ENCODE results near the gene EPS8L2.

Gene EPS8L2

DNA sequence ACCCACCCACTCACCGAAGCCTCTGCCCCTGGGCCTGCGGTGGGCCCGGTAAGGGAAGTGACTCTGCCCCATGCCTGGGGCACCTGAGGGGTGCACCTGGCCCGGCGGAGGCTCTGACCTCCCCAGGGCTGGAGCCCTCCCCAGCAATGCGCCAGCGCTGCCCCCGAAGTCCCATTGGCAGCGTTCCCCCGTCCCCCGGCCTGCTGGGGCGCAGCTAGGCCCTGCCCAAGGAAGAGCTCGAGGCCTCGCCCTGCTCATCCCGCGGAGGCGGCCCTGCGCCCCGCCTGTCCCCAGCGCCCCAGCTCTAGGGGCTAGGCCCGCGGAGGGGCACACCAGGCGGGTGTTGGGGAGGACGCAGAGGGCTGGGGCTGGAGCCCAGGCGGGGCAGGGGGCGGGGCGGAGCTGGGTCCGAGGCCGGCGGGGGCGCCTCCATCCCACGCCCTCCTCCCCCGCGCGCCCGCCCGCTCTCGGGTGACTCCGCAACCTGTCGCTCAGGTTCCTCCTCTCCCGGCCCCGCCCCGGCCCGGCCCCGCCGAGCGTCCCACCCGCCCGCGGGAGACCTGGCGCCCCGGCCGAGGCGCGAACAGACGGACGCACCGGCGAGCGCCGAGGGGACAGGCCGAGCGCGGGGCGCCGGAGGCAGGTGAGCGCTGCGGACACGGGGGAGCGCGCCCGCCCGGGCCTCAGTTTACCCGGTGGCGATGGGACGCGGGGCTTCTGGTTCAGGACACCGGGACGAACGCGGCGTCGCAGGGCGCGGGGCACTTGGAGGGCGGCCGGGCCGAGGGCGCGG lies at the start of gene EPS8L2:
EPS8L2 (plus strand) TSS at position 586 of the 793 bp plus-strand sequence. CDS start 3,177 bp downstream, outside the sequence.
- DNase-seq (ENCODE audit: low read depth in 2 of 2) = no peak

DNA sequence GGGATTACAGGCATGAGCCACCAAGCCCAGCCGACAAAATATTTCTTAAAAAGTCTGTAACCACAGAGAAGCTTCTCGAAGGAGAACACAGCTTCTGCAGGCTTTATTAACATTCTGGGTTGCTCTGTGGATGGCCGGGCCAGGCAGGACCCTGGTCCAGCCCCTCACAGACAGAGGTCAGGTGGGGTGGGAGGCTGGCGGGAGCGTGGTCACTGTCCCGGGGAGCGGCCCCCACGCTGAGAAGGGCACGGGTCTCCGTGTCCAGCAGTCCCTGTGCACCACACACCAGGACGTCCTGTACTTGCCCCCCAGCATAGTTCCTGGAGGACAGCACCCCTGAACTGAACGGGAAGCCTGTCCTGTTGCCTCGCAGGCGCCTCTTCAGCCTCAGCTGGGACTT lies 49.6 kb upstream of the EPS8L2 start:
- no peak for DNase-seq (ENCODE audit: low read depth in 2 of 2)

DNA sequence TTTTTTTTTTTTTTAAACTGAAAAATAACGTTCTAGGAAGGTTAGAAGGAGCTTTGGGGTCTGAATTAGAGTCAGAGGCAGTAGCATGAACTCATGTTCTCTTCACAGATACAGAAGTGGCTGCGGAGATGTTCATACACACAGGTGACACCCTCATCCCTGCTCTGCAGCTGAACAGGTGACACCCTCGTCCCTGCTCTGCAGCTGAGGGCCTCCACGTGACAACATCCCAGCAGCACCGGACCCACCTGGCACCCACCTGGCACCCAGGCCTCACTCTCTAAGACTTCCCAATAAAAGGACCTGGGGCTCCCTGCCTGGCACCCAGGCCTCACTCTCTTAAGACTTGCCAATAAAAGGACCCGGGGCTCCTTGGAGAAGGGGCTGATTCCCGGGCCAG lies 49.2 kb upstream of the EPS8L2 start:
- DNase-seq (ENCODE audit: low read depth in 2 of 2) = no peak

DNA sequence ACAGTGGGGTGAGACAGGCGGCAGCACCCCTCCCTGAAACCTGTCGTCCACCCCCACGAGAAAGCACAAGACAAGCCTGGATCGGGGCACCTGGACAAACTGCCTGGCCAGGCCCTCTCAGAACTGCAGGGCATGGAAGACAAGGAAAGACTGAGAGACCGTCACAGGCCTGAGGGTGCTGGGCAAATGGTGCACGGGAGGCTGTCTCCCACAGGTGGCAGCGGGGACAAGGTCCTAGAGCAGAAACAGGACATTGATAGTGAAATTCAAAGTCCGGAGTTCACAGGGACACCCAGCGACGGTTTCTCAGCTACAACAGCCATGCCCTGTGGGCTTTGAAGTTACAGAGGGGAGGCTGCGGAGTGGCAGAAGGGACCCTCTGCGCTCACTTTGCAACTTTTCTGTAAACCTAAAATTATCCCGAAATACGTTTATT lies 48.3 kb upstream of the EPS8L2 start:
- DNase-seq (ENCODE audit: low read depth in 2 of 2) = no peak

DNA sequence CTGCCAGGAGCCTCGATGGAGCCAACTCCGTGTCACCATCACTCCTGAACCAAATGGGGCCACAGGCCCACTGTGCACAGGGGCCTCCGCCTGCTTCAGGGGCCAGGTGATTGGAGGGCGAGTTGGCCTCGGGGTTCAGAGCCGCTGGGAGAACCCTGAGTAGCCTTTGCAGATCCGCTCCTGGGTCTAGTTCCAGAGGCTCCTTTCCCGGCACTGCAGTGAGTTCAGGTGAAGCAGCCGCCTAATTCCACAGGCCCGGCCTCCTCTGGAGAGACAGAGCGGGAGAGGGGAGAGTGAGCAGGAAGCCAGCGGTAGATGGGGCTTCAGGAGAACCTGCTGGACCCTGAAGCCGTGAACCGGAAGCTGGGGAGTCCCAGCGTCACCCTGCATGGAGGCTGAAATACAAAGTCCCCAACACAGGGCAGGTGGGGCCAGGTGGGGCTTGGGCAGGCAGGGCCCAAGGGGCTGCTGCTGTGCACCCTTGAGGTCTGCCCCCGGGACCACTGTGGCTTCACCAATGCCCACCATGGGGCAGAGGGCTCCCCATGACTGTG lies 46.4 kb upstream of the EPS8L2 start:
- DNase-seq (ENCODE audit: low read depth in 2 of 2) = no peak

DNA sequence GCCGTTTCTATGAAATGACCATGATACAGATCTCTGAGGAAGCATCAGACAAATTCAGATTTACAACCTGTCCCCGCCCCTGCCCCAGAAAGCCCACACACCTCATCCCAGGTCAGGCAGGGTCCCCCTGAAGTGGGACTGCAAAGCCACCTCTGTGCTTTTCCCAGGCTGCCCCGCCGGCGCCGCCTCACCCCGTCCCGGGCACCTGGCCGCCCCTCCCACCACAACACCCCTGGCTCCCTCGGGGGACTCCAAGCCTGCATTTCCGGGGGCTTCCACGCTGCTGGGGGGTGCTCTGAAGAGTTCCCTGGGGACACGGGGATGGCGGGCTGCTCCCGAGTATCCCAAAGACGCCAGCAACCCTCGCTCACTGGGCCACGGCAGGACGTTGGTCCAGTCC lies 45.8 kb upstream of the EPS8L2 start:
- no peak for DNase-seq (ENCODE audit: low read depth in 2 of 2)

DNA sequence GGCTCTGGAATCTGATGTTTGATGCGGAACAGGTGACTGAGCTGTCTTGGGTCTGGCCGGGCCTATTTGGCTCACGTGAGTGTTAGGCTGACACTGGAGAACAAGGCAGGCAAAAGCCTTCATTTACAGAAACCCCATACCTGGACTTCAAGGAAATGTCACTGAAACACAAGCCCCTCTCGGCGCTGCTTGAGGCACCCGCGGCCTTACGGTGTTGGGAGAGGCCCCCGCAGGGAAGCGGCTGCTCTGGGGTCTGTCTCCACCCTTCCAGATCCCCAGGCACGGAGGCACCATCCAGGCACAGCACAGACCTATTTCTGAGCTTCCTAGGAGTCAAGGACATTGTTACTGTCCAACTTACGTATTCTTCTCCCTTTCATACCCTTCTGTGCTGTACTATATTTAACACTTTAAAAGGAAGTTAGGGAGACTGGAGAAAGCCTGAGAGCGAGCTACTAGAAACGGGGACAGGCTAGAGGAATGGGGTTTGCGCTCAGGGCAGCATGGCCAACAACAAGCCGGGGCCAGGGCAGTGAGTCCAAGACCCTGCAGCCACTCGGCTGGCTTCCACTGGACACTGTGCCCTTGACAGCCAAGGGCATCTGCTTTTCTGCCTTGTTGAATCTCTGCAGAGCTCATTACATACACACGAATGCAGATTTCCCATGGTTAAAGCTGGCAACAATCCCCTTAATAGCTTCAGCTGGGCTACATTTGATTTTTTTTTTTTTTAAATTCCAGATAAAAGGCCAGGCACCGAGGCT lies 45.2 kb upstream of the EPS8L2 start:
- DNase-seq (ENCODE audit: low read depth in 2 of 2) = no peak

DNA sequence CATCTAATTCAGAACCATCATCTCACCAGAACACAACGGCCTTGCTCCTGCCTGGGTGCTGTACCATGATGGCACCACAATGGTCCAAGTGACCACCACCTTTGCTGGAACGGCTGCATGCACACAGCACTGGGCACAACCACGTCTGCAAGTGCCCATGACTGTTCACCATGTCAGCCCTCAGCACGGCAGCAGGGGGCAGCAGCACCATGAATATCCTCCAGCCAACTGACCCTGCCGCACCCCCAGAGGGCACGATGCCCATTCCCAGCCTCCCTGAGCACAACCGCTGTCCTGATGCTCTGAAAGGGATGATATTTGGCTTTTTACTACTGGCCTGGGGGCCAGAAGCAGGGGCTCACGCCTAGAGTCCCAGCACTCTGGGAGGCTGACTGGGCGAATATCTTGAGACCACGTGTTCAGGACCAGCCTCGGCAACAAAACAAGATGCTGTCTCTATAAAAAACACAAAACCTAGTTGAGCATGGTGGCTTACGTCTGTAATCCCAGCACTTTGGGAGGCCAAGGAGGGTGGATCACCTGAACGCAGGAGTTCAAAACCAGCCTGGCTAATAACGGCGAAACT lies 43.2 kb upstream of the EPS8L2 start:
- peak in 1 of 2 donors; percentile 26 for DNase-seq (ENCODE audit: low read depth in 2 of 2)

DNA sequence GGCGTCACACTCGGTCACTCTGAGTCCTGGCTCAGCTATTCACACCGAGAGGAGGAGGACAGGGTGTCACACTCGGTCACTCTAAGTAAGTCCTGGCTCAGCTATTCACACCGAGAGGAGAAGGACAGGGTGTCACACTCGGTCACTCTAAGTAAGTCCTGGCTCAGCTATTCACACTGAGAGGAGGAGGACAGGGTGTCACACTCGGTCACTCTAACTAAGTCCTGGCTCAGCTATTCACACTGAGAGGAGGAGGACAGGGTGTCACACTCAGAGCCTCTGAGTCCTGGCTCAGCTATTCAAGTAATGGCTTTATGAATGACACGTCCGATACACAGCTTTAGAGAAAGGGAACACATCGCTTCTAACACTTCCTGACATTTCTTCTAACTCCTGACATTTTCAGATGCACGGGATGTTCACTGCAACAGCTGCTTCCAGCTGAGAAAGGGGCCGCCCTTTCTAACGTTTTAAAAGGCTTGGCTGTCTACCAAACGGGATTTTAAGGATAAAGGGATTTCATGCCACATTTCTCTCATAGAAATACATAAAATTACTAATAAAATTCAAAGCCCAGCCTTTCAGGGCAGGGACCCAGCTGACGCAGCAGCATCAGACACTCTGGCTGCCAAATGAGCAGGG lies 40.8 kb upstream of the EPS8L2 start:
- DNase-seq (ENCODE audit: low read depth in 2 of 2) = no peak

DNA sequence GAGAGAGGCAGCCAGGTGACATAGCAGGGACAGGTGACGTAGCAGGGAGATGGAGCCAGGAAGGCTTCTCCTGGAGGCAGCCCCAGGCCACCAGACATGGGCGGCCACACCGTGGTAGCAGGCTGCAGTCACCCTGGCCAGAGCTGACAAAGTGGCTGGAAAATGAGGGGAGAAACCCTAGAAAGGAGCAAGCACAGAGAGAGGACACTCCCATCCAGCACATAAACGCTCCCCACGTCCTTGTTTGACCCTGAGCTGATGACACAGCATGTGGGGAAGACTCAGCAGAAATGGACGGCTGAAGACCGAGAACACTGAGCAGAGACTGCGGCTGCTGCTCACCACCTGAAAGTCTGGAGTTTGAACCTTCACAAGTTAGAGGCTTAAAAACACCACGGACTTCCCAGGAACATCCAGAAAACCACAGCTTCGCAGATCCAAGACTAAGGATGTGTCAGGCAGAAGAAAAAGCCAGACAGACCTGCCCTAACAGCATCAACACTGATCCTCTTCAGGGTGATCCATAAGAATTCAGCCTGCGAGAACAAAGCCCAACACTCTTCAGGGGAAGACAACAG lies 40.2 kb upstream of the EPS8L2 start:
- no peak for DNase-seq (ENCODE audit: low read depth in 2 of 2)

DNA sequence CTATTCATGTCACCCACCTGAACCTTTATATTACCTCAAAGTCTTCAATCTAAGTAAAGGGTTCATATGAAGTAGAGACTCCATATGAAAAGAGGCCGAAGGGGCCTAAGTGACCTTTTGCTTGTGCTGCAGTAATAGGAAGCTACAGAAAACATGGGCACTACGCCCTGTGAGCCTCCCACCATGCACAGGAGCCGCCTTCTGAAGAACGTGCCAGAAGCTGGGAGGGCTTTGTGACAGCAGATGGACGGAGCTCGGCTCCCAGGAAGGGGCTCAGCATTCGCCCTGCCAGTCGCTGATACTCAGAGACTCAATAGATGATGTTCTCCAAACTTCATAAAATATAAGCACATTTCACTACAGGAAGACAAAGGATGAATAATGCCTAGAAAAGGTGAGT lies 32.2 kb upstream of the EPS8L2 start:
- no peak for DNase-seq (ENCODE audit: low read depth in 2 of 2)

DNA sequence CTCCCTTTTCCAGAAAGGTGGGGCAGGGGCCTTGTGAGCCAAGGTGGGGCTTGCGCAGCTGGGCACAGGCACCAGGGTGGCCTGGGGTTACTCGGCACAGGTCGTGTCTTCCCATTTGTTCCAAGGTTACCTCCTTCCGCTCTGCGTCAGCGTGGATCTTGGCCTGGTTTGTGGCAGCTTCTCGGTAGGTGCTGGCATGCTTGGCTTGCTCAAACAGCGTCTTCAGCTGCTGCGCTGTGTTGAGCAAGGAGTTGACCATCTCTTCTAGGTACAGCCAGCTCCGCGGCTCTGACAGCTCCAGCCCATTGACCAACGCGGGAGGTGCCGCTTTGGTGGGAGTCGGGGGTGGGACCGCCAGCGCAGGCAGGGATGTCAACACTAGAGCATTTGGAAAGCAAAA lies 31.6 kb upstream of the EPS8L2 start:
- DNase-seq (ENCODE audit: low read depth in 2 of 2) = no peak

DNA sequence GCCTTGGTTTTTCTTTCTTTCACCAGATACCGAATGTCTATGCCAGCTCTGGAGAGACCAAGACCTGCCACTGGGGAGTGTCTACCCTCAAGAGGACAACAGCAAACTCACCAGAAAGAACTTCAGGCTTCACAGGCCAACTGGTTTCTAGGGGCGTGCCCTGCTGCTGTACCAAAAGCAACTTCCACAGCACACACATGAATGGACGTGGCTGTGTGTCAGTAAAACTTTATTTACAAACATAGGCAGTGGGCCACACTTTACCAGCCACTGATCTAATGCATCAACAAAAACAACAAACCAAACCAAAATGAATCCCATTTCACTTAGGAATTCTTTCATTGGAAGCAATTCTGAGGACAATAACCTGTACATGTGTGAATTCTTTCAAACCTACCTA lies 27.7 kb upstream of the EPS8L2 start:
- no peak for DNase-seq (ENCODE audit: low read depth in 2 of 2)

DNA sequence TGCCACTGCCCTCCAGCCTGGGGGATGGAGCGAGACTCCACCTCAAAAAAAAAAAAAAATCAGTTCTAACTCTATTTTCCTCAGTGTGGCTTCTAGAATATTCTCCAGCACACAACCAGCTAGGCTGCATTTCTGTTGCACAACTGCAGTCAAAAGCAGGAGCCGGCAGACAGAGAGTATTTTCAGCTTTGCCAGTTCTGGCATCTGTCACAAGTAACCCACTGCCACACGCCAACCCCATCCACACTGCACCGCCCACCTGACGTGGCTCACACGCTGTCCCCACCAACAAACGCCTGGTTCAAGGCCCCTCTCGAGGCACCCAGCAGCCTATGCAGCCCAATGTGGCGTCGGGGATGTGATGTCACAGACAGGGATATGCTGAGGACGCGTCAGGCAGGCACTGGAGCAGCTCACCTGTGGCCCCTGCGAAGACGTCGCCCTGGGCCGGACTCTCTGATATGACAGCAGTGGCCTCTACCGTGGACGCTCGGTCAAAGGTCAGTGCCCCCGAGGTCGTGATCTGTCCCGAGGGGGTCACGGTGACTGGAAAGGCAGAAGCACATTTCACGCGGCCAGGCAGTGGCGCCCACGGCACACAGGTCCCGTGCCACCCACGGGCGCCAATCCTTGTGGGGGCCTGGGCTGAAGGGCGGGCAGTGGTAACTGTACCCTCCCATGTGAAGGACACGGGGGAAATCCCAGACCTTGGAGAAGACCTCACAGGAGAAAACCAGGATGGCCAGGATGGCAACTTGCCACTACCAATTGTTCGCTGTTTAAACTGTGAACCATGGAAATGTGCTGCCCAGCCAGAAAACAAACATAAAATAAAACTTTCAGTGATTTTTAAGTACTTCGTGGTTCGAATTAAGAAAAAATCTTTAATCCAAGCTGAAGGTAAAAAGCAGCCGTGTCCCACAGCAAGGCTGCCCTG lies 26.5 kb upstream of the EPS8L2 start:
- DNase-seq (ENCODE audit: low read depth in 2 of 2) = no peak

DNA sequence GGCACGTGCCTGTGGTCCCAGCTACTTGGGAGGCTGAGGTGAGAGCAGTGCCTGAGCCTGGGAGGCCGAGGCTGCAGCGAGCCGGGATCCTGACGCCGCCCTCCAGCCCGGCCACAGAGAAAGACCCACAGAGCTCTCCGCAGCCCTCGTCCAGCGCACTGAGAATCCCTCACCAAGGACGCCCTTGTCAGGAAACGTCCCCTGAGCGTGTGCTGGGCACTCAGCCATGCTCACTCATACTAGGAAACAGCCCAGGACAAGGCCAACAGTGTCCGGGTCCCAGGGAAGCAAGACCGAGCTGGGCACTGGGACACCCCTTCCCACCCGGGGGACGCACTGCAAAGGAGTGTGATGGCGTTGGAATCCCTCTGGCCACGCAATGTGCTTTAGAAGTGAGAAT lies 25.6 kb upstream of the EPS8L2 start:
- DNase-seq (ENCODE audit: low read depth in 2 of 2) = no peak

DNA sequence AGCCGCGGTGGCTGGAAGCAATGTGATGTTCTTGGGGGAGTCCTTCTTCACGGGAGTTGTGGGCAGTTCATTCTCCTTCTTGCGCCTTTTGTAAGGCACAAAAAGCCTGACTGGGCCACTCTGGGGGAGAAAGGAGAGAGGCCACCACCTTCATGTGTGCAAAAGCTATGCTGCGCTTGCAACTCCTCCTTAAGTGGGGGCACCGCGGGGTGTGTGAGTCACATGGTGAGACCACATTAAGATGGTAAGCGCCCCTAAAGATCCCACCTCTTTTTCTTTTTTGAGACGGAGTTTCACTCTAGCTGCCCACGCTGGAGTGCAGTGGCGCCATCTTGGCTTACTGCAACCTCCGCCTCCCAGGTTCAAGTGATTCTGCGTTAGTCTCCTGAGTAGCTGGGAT lies 25.1 kb upstream of the EPS8L2 start:
- DNase-seq (ENCODE audit: low read depth in 2 of 2) = peak in 1 of 2 donors; percentile 48

DNA sequence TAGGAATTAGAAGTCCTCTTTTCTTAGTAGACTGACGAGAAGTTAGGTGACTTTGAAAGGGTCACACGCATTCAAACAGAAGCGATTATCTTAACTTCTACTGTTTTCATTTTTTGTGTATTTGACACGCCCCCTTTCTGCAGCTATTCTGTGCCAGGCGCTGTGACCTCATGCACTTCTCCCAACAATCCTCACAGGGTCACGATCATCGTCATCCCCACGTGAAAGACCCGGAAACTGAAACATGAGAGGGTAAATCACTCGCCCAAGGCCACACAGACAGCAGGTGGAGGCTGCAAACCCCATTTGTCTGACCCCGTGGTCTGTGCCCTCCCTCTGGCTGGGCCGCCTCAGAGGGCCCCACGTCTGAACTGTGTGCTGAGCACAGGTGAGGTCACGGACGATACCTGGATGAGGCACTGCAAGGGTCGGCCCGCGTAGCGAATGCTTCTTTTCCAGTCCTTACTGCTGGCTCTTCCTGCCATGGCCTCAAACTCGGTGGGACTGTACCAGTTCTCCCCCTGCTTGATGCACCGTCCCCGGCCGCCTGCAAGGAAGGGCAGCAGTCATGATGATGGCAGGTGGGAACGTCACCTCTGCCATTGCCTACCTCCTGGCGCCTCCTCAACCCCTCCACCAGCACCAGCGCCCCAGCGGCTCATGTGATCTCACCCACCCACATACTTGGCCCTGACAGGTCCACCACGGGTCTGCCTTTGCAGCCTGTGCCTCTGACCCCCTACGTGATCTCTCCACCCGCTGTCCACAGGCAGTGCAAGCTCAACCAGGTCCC lies 19.4 kb upstream of the EPS8L2 start:
- no peak for DNase-seq (ENCODE audit: low read depth in 2 of 2)

DNA sequence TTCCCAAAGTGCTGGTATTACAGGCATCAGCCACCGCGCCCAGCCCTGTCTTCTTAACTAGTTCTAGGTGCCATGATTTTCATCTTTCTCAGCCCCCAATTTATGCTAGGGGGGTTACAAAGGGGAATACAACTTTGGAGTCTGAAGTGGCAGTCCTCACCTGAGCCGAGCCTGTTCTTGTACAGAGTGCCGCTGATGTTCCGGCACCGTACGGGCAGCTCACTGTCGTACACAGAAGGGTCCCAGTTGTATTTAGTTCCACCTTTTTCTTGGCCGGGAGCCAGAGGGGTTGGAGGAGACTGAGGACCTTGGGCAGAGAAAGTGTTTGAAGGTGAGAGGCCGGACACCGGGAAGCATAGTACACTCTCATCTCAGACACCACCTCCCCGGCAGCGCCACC lies 18.3 kb upstream of the EPS8L2 start:
- no peak for DNase-seq (ENCODE audit: low read depth in 2 of 2)

DNA sequence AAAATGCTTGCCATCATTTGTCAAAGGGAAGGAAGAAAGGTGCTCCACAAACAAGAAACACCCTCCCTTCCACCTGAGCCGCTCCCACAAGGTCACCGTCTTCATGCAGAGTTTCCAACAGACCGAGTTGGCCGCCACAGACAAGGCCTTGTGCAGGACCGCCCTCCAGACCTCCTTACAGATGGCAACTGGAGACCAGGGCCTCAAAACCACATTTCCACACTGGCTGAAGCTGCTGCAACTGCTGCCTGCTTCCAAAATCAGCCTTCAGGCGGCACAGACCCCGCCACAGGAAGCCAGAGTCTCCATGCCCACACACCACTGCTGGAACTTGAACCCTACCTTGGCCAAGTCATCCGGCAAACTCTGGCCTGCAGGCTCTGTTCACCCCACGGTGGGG lies 17.4 kb upstream of the EPS8L2 start:
- DNase-seq (ENCODE audit: low read depth in 2 of 2) = no peak

DNA sequence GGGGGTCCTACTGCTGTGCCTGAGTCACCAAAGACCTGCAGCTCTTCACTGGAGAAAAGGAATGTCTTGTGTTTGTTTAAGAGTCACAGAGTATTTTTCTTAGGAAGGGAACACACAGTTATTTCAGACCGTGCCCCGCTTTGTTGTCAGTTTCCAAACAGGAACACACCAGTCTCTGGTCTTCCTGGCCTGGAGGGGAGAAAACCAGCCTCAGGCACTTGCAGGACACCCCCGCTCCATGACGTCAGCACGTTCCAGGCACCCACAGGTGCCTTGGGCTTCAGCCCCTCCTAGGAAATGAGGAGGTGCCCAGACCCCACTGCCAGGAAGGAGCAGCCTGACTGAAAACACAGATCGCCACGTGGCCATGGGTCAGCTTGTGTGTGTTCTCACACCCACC lies 16.4 kb upstream of the EPS8L2 start:
- DNase-seq (ENCODE audit: low read depth in 2 of 2) = no peak
